Renal cortex interstitium (tissue), 11 donors: ENCODE results near the gene TSPAN14. TPM values are rescaled to one million over a fixed set of nuclear protein-coding genes. Genes with fewer than 3 reads are reported as not detected.

Experiments used
- DNase-seq, 11 donors: peaks; one replicate each; pipeline ENCODE4 v3.0.0-alpha.2; 2013; ENCODE audit warnings: low read depth in 9 of 11, low spot score in 4 of 11; ENCODE audit errors: extremely low read depth in 1 of 11
- polyA plus RNA-seq, 3 donors: library from polyadenylated mRNA; unstranded; fragments of 120-200 nt; gene quantifications; one replicate each; pipeline ENCODE4 v1.2.1, GENCODE V29; 2013; ENCODE audit not compliant: insufficient read length in 3 of 3

Gene TSPAN14
- polyA plus RNA-seq, 3 donors = 82.4 to 93.3 (median 86.6) TPM

GRCh38 chr10:80509403-80510161 is 55.5 kb downstream of the TSPAN14 start:
- DNase-seq = no peak

- no peak for DNase-seq
Measured at GRCh38 chr10:80512031-80512526, 58.0 kb downstream of the TSPAN14 start.

GRCh38 chr10:80513106-80513505 is 59.0 kb downstream of the TSPAN14 start:
- no peak for DNase-seq

GRCh38 chr10:80515511-80515910 is 61.4 kb downstream of the TSPAN14 start:
- DNase-seq = no peak

- no peak for DNase-seq
Measured at GRCh38 chr10:80515941-80516340, 61.8 kb downstream of the TSPAN14 start.

DNA sequence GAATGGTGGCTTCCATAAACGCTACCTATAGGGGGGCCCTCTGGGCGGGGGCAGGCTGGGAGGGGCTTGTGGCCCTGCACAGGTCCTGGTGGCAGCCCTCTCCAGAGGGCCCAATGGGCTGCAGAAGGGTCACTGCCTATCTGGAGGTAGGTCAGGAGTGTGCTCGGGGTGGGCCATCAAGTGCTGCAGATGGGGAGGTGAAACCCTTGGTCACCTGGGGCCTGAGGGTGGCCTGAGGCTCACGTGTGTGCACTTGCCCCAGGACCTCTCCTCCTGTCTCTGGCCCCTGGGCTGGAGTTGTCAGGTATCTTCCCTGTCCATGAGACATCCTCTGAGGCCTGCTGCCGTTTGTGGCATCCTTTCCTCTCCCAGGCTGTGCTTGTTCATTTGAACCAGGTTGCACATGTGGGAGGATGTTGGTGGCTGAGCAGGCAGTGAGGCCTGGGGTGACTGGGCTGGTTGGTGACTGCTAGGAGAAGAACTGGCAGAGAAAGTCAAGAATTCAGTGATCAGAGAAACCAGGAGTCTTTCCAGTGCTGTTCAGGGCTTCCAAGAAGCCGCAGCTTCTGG is 62.5 kb downstream of the TSPAN14 start:
- DNase-seq = no peak

DNA sequence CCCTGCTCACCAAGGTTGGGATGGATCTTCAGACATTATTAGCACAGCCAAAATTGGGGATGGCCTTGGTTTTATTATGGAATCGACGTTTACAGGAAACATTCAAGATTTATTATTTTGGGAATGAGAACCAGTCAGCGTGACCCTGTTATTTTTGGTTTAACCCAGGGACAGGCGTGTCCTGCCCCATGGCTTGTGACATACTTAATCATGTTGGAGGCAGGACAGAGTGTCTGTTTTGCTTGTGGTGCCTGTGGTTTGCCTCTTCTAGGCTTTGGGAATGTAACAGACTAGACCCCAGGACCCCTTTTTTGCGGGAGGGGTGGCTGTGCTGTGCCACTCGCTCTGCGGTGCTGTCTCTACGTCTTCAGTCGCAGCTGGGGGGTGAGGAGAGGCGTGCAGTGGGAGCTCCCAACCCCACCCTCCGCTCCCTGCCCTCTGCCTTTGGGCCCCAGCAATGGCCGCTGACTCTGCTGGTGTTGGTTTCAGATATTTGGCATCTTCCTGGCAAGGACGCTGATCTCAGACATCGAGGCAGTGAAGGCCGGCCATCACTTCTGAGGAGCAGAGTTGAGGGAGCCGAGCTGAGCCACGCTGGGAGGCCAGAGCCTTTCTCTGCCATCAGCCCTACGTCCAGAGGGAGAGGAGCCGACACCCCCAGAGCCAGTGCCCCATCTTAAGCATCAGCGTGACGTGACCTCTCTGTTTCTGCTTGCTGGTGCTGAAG is 63.5 kb downstream of the TSPAN14 start:
- DNase-seq = no peak

DNA sequence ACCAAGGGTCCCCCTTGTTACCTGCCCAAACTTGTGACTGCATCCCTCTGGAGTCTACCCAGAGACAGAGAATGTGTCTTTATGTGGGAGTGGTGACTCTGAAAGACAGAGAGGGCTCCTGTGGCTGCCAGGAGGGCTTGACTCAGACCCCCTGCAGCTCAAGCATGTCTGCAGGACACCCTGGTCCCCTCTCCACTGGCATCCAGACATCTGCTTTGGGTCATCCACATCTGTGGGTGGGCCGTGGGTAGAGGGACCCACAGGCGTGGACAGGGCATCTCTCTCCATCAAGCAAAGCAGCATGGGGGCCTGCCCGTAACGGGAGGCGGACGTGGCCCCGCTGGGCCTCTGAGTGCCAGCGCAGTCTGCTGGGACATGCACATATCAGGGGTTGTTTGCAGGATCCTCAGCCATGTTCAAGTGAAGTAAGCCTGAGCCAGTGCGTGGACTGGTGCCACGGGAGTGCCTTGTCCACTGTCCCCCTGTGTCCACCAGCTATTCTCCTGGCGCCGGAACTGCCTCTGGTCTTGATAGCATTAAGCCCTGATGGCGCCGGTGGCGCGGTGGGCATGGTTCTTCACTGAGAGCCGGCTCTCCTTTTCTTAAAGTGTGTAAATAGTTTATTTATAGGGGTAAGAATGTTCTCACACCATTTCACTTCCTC is 64.2 kb downstream of the TSPAN14 start:
- no peak for DNase-seq

DNA sequence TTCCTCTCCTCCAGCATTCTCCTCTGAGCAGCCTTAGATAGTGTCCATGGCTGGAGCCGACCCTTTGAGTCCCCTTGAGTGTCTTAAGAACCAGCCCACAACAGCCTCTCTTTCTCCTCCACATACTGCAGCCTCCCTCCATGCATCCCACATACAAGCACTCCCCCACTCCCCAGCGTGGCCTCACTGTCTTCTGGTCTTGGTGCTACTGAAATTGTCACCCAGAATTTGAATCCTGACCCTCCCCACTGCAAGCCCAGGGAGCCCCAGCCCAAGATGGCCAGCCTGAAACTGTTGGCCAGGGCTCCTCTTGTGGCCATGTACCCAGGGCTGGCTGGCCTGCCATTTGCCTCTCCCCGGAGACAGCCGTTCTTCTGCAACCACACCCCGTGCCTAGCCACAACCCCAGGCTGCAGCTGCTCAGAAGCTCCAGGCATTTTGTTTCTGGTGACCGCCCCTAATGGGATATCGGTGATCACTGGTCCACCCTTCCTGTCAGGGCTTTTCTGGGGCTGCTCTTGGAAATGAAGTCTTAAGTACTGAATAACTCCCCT is 64.8 kb downstream of the TSPAN14 start:
- DNase-seq = no peak

GRCh38 chr10:80519936-80520650 is 66.0 kb downstream of the TSPAN14 start:
- no peak for DNase-seq

GRCh38 chr10:80520661-80521470 is 66.8 kb downstream of the TSPAN14 start:
- DNase-seq = no peak

GRCh38 chr10:80522756-80523363 is 68.8 kb downstream of the TSPAN14 start:
- no peak for DNase-seq

DNA sequence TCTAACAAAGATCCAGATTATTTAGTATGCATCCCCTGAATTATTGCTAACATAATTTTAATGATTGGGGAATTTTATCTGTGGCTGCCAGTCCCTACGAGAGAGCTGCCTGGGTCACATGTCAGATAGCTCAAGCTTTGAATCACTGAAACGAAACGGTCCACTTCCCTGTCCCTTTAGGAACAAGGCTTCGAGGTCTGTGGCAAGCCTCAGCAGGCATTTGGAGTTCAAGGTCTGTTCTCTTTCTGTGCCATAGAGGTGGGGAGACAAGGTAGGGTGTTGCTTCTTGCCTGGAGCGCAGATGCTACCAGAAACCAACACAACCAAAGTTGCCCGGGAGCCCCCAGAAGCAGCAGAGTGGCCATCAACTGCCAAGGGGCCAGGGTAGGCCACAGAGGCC is 69.7 kb downstream of the TSPAN14 start:
- DNase-seq = no peak

DNA sequence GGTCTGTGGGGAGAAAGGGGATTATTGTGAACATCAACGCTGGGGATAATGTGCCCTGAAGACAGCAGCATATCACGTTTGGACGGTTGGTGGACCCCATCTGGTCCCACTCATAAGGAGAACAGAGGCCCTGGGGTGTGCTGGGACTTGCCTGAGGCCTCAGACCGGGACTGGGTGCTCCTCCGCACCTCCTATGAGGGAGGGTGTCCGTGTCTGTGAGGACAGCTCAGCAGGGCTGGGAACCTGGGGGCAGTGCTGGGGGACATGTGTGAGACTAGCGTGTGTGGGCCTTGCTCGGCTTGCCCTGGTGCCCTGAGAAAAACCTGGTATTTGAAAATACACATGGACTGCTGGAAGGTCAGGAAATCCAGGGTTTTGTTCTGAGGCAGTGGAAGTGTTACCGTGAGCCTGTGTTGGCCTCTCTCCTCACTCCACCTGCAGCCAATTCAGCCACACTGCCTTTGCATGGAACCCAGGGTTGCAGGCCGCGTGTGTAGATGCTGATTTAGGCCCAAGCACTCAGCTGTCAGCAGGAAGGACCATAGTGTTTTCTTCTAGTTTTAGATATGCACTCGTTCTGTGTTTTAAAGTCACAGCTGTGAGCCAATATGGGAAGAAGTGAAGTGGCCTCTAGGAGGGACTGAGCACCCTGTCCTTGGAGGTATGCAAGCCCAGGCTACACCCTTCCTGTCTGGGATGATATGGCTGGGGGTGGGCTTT is 70.2 kb downstream of the TSPAN14 start:
- DNase-seq = no peak

DNA sequence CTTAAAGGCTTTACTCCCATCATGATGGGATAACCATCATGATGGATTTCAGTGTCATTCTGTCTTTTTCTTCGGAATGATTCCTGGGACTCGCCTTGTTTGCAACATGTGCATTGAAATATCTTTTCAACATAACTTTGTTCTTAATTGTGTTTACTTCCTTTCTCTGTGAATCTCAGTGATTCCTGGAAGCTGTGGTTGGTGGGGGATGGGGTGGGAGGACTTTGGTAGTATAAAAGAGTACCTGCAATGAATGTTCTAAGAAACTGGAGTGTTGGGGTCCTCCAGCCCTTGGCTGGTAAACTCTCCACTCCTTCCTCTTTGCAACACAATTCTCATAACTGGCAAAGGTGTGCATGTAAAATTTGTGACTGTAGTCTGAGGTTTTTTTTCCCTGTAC is 72.1 kb downstream of the TSPAN14 start:
- DNase-seq = no peak

DNA sequence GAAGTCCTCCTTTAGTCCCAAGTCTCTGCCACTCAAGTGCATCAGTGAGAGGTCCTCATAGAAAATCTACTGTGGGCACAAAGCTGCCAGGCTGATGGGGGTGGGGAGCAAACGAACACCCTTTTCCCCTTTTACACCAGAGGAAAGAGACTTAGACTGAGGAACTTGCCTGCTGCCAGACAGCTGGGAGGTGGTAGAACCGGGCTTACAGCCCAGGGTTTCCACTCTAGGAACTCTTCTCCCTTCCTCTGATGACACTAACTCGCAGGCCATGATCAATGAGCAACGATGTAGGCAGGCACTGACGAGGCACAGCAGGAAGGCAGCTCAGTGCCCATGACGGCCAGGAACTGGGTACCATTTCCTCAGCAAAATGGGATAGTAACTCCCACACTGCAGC is 72.6 kb downstream of the TSPAN14 start:
- DNase-seq = no peak

DNA sequence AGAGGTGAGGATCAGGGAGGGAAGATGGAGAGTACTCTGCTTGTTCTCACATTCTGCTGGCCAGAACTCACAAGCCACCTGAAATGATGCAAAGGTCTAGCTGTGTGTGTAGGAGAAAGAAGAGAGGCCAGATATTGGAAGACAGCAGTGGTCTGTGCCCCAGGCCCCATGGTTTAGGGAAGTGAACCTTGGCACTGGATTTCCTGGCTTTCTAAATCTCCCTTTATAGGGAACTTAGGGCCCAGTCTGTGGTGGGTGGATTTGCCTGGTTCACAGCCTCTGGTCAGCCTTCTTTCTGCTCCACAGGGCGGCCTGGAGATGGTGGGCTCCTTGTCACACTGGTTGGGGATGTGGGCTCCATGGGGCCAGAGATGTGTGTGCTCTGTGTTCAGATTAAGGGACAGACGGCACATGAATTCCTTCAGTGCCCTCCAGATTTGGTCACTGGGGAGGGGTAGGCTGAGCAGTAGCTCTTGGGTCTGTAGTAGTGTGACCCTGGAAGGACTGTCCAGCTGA is 74.1 kb downstream of the TSPAN14 start:
- no peak for DNase-seq
